Fibroblast of pulmonary artery (primary cell): ENCODE measurements around the gene TBXAS1.
A peak's percentile ranks its signal among the peaks of the same experiment; 100 is the strongest.
"Not testable (repeated sequence)": the region's sequence is repeated elsewhere in the genome, so short reads cannot be mapped to it uniquely, and the experiment has no call there.

Experiments
- DNase-seq: peaks from one replicate; pipeline ENCODE4 v3.0.0-alpha.2; 2010; ENCODE audit warnings: low read depth
- H3K4me3 ChIP-seq: replicated peaks from 2 replicates; pipeline ENCODE4 v1.5.1; 2011; ENCODE audit warnings: low read depth, mild to moderate bottlenecking, control low read depth, low read length, moderate library complexity
- CTCF ChIP-seq: IDR thresholded peaks from 2 replicates; pipeline ENCODE4 v1.5.1; 2011; ENCODE audit warnings: mild to moderate bottlenecking, control low read depth, low read length, inconsistent platforms; ENCODE audit errors: missing control alignments

TBXAS1 gene

DNA sequence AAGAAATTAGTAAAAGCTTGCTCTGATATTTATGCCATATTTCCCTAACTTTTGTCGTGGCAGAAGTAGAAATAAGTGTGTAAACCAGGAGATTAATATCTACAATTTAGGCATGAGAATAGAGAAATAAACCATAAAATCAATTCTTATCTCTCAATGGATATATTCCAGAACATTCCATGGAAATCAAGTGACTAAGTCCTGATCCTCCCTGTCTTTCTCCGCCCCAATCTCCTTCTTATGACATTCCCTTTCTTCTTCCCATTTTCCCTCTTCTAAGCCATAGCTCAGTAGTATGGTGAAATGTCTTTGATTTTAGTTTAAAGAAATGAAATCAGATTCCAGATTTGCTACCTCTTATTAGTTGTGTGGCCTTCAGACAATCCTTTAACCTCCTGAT is 88.8 kb downstream of the TBXAS1 start:
- no peak overlapping the region for H3K4me3 ChIP-seq
- TF ChIP-seq CTCF = no peak
- DNase-seq = peak; percentile 16

- no peak for TF ChIP-seq CTCF
- peak; percentile 56 for DNase-seq
- no peak overlapping the region for H3K4me3 ChIP-seq
Observed at GRCh38 chr7:139918480-139918879, 89.4 kb downstream of the TBXAS1 start.

DNA sequence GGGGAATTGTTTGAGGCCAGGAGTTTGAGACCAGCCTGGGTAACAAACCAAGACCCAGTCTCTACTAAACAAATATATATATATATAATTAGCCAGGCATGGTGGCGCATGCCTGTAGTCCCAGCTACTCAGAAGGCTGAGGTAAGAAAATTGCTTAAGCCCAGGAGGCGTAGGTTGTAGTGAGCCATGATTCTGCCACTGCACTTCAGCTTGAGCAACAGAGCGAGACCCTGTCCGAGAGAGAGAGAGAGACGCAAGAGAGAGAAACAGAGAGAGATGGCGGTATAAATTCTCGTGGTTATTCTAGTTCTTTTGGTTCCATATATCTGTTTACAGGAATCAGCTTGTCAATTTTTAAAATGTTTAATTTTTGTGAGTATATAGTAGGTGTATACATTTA is 94.0 kb downstream of the TBXAS1 start:
- TF ChIP-seq CTCF = no peak
- no peak overlapping the region for H3K4me3 ChIP-seq
- no peak for DNase-seq

DNA sequence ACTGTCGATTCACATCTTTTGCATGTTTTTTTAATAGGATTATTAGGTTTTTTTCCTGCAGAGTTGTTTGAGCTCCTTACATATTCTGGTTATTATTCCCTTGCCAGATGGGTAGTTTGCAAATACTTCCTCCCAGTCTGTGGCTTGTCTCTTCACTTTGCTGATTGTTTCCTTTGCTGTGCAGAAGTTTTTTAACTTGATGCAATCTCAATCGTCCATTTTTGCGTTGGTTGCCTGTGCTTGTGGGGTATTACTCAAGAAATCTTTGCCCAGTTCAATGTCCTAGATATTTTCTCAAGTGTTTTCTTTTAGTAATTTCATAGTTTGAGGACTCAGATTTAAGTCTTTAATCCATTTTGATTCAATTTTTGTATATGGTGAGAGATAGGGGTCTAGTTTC is 95.4 kb downstream of the TBXAS1 start:
- DNase-seq = no peak
- no peak for TF ChIP-seq CTCF
- H3K4me3 ChIP-seq = no peak overlapping the region

DNA sequence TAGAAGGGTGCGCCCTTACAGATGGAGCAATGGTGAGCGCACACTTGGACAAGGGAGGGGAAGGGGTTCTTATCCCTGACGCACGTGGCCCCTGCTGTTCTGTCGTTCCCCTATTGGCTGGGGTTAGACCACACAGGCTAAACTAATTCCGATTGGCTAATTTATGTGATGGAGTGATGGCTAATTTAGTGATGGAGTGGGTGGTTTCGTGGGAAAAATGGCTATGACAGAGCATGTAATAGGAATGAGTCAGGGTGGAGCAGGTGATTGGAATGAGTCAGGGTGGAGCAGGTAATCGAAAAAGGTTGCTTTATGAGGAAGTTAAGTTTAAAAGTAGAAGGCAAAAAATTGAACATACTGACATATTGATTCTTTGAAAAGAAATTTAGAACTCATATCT is 100.2 kb downstream of the TBXAS1 start:
- not testable (repeated sequence) for DNase-seq

DNA sequence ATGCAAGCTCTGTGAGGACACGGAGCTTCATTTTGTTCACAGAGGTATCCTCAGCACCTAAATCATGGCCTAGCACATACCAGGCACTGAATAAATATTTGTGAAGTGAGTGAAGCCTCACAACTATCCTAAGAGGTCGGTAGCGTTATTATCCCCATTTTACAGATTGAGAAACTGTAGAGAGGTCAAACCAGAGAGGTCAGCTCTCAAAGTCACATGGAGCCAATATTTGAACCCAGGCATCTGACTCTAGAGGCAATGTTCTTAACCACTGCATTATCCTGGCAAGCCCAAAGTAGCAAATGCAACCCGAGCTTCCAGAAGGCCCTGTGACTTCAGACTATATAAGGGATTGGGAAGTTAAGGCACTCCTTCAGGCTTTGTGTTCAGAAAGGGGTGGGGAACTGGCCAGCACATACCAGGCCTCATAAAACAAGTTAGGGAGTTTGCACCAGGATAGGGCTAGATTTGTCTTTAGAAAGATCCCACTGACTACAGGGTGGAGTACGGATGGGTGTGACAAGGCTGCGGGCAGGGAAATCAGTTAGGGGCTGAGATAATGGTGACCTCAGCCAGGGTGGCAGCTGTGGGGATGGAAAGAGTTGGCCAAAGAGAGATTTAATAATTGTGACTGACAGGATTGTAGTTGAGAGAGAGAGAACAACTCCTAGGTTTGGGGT is 101.4 kb downstream of the TBXAS1 start:
- DNase-seq = no peak
- no peak overlapping the region for H3K4me3 ChIP-seq
- TF ChIP-seq CTCF = no peak

More for the DNA sequence above, 100.2 kb downstream of the TBXAS1 start:
- H3K4me3 ChIP-seq = not testable (repeated sequence)

DNA sequence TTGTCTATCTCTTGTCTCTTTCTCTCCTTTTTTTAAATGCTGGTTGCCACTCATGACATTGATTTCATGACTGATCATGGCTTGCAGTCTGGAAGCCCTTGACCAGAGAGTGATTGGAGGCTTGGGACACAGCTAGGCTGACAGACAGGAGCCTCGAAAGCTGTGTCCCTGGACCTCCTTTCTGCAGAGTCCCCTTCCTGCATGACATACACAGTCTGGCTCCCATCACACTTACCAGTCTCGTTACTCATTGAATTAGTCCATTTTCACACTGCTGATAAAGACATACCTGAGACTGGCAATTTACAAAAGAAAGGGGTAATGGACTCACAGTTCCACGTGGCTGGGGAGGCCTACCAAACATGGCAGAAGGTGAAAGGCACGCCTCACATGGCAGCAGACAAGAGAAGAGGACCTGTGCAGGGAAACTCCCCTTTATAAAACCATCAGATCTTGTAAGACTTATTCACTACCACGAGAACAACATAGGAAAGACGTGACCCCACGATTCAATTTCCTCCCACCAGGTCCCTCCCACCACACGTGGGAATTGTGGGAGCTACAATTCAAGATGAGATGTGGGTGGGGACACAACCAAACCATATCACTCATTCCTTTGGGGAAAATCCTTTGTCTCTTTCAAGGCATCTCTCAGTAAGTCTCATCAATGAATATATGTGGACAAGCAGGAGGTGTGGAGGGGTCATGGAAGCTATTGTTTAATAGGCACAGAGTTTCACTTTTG is 102.3 kb downstream of the TBXAS1 start:
- H3K4me3 ChIP-seq = no peak overlapping the region
- DNase-seq = no peak
- TF ChIP-seq CTCF = no peak
